ENCODE results near the gene TPM4. TPM values are rescaled to one million over a fixed set of nuclear protein-coding genes. Genes with fewer than 3 reads are reported as not detected.

Gene TPM4
- total and polyA plus RNA-seq, 2 of the 13 experiments (the other 11 are each of a cell fraction or from before 2014, with no cell fraction given), result 180 to 188 TPM

GRCh38 chr19:16066611-16067104, 9.6 kb upstream of the TPM4 start (continued):
- TF ChIP-seq, protein P1, sequence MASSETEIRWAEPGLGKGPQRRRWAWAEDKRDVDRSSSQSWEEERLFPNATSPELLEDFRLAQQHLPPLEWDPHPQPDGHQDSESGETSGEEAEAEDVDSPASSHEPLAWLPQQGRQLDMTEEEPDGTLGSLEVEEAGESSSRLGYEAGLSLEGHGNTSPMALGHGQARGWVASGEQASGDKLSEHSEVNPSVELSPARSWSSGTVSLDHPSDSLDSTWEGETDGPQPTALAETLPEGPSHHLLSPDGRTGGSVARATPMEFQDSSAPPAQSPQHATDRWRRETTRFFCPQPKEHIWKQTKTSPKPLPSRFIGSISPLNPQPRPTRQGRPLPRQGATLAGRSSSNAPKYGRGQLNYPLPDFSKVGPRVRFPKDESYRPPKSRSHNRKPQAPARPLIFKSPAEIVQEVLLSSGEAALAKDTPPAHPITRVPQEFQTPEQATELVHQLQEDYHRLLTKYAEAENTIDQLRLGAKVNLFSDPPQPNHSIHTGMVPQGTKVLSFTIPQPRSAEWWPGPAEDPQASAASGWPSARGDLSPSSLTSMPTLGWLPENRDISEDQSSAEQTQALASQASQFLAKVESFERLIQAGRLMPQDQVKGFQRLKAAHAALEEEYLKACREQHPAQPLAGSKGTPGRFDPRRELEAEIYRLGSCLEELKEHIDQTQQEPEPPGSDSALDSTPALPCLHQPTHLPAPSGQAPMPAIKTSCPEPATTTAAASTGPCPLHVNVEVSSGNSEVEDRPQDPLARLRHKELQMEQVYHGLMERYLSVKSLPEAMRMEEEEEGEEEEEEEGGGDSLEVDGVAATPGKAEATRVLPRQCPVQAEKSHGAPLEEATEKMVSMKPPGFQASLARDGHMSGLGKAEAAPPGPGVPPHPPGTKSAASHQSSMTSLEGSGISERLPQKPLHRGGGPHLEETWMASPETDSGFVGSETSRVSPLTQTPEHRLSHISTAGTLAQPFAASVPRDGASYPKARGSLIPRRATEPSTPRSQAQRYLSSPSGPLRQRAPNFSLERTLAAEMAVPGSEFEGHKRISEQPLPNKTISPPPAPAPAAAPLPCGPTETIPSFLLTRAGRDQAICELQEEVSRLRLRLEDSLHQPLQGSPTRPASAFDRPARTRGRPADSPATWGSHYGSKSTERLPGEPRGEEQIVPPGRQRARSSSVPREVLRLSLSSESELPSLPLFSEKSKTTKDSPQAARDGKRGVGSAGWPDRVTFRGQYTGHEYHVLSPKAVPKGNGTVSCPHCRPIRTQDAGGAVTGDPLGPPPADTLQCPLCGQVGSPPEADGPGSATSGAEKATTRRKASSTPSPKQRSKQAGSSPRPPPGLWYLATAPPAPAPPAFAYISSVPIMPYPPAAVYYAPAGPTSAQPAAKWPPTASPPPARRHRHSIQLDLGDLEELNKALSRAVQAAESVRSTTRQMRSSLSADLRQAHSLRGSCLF (CRISPR knock-in tag; IDR thresholded peaks at IDR 0.05; ENCODE audit: borderline replicate concordance), result no peak
- TF ChIP-seq HMG20A (CRISPR knock-in tag; IDR thresholded peaks at IDR 0.05; ENCODE audit: borderline replicate concordance), result no peak
- no peak for TF ChIP-seq SP5 (CRISPR knock-in tag; IDR thresholded peaks at IDR 0.05; ENCODE audit: borderline replicate concordance, low read depth)
- TF ChIP-seq BRF2 (CRISPR knock-in tag; IDR thresholded peaks at IDR 0.05), result no peak
- TF ChIP-seq BORCS8-MEF2B (CRISPR knock-in tag; IDR thresholded peaks at IDR 0.05), result no peak
- no peak for TF ChIP-seq PCBP1 (IDR thresholded peaks at IDR 0.05; ENCODE audit: borderline replicate concordance, low read depth, low read length)
- TF ChIP-seq, protein P2, sequence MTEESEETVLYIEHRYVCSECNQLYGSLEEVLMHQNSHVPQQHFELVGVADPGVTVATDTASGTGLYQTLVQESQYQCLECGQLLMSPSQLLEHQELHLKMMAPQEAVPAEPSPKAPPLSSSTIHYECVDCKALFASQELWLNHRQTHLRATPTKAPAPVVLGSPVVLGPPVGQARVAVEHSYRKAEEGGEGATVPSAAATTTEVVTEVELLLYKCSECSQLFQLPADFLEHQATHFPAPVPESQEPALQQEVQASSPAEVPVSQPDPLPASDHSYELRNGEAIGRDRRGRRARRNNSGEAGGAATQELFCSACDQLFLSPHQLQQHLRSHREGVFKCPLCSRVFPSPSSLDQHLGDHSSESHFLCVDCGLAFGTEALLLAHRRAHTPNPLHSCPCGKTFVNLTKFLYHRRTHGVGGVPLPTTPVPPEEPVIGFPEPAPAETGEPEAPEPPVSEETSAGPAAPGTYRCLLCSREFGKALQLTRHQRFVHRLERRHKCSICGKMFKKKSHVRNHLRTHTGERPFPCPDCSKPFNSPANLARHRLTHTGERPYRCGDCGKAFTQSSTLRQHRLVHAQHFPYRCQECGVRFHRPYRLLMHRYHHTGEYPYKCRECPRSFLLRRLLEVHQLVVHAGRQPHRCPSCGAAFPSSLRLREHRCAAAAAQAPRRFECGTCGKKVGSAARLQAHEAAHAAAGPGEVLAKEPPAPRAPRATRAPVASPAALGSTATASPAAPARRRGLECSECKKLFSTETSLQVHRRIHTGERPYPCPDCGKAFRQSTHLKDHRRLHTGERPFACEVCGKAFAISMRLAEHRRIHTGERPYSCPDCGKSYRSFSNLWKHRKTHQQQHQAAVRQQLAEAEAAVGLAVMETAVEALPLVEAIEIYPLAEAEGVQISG (CRISPR knock-in tag; IDR thresholded peaks at IDR 0.05), result no peak; the same call in 1 of the 2 replicates
- TF ChIP-seq ERF (CRISPR knock-in tag; IDR thresholded peaks at IDR 0.05), result peak; percentile 36; the same call in 1 of the 2 replicates
- TF ChIP-seq ZNF556 (CRISPR knock-in tag; IDR thresholded peaks at IDR 0.05; ENCODE audit: borderline replicate concordance), result no peak
- TF ChIP-seq, protein P3, sequence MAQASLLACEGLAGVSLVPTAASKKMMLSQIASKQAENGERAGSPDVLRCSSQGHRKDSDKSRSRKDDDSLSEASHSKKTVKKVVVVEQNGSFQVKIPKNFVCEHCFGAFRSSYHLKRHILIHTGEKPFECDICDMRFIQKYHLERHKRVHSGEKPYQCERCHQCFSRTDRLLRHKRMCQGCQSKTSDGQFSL (CRISPR knock-in tag; IDR thresholded peaks at IDR 0.05), result no peak
- no peak for TF ChIP-seq ZNF24 (IDR thresholded peaks at IDR 0.05)
- no peak for TF ChIP-seq PHF21A (CRISPR knock-in tag; IDR thresholded peaks at IDR 0.05)
- no peak for TF ChIP-seq TRIM24 (CRISPR knock-in tag; IDR thresholded peaks at IDR 0.05)
- no peak for TF ChIP-seq THAP8 (CRISPR knock-in tag; IDR thresholded peaks at IDR 0.05; ENCODE audit: borderline replicate concordance)
- no peak for TF ChIP-seq MEIS2 (CRISPR knock-in tag; IDR thresholded peaks at IDR 0.05)
- TF ChIP-seq, protein P4, sequence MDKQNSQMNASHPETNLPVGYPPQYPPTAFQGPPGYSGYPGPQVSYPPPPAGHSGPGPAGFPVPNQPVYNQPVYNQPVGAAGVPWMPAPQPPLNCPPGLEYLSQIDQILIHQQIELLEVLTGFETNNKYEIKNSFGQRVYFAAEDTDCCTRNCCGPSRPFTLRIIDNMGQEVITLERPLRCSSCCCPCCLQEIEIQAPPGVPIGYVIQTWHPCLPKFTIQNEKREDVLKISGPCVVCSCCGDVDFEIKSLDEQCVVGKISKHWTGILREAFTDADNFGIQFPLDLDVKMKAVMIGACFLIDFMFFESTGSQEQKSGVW (CRISPR knock-in tag; IDR thresholded peaks at IDR 0.05; ENCODE audit: borderline replicate concordance), result no peak
- no peak for TF ChIP-seq ZC3H13 (CRISPR knock-in tag; IDR thresholded peaks at IDR 0.05)
- TF ChIP-seq FOXA3 (CRISPR knock-in tag; IDR thresholded peaks at IDR 0.05), result peak; percentile 42; the same call in 1 of the 2 replicates
- no peak for TF ChIP-seq PAF1 (CRISPR knock-in tag; IDR thresholded peaks at IDR 0.05)
- no peak for TF ChIP-seq ZNF724P (CRISPR knock-in tag; IDR thresholded peaks at IDR 0.05; ENCODE audit: borderline replicate concordance)
- TF ChIP-seq SP2 (CRISPR knock-in tag; IDR thresholded peaks at IDR 0.05), result no peak

Measured in HepG2 (cell line).